NCI-H524 (cell line): ENCODE data around the gene HMOX2.

Source experiments
- DNase-seq, 2 experiments: peaks; one replicate each; lab custom pipeline; 2025; lab: John Stamatoyannopoulos, UW

Gene HMOX2

GRCh38 chr16:4505356-4506147 is 29.4 kb downstream of the HMOX2 start:
- no peak for DNase-seq

GRCh38 chr16:4506450-4506849 is 30.3 kb downstream of the HMOX2 start:
- peak; percentile 54 to 74 for DNase-seq

- no peak for DNase-seq
Measured at GRCh38 chr16:4507588-4508345, 31.6 kb downstream of the HMOX2 start.

GRCh38 chr16:4508806-4509205 is 32.6 kb downstream of the HMOX2 start:
- DNase-seq, result no peak

GRCh38 chr16:4509420-4509819 is 33.2 kb downstream of the HMOX2 start:
- no peak for DNase-seq

- no peak for DNase-seq
Measured at GRCh38 chr16:4510131-4510530, 33.9 kb downstream of the HMOX2 start.

GRCh38 chr16:4510747-4511426 is 34.7 kb downstream of the HMOX2 start:
- DNase-seq, result no peak

- peak; percentile 50 to 83 for DNase-seq
Measured at GRCh38 chr16:4511441-4512082, 35.4 kb downstream of the HMOX2 start.

- no peak for DNase-seq
Measured at GRCh38 chr16:4512473-4512872, 36.3 kb downstream of the HMOX2 start.

- DNase-seq, result no peak
Measured at GRCh38 chr16:4513086-4513860, 37.1 kb downstream of the HMOX2 start.

GRCh38 chr16:4513881-4514280 is 37.7 kb downstream of the HMOX2 start:
- DNase-seq, result no peak

- no peak for DNase-seq
Measured at GRCh38 chr16:4514606-4515005, 38.4 kb downstream of the HMOX2 start.

GRCh38 chr16:4515611-4516233 is 39.5 kb downstream of the HMOX2 start:
- no peak for DNase-seq

GRCh38 chr16:4517812-4518680 is 41.8 kb downstream of the HMOX2 start:
- peak; percentile 48 to 76 for DNase-seq

- no peak for DNase-seq
Measured at GRCh38 chr16:4519274-4520058, 43.3 kb downstream of the HMOX2 start.

- DNase-seq, result no peak
Measured at GRCh38 chr16:4520913-4521312, 44.7 kb downstream of the HMOX2 start.

- DNase-seq, result peak; percentile 98
Measured at GRCh38 chr16:4522051-4522581, 45.9 kb downstream of the HMOX2 start.

- DNase-seq, result peak; percentile 18 to 74
Measured at GRCh38 chr16:4523686-4524085, 47.5 kb downstream of the HMOX2 start.

GRCh38 chr16:4524571-4524970 is 48.4 kb downstream of the HMOX2 start:
- no peak for DNase-seq
